CMK (cell line): Measurements from ENCODE around the gene FBXL7.

ENCODE experiments used
- DNase-seq: peaks from one replicate; pipeline ENCODE4 v3.0.0-alpha.2; 2010; ENCODE audit warnings: low read depth

FBXL7 gene

GRCh38 chr5:15502208-15502607 lies 2.2 kb downstream of the FBXL7 start:
- no peak for DNase-seq

DNA sequence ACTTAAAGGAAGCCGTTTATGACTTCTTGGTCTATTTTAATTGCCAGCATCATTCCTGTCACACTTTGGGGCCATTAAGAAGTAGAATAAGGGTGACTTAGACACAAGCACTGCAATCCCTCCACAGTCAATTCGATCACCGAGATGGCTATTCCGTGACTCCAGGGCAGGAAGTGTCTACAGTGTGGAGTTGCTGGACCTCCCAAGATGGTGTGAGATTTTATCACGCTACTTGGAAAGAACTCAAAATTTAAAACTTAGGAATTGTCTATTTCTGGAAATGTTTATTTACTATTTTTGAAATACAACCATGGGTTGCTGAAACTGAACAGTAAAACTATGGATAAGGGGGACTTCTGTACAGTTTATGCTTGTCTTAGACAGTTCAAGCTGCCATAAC lies 6.2 kb downstream of the FBXL7 start:
- DNase-seq: no peak

DNA sequence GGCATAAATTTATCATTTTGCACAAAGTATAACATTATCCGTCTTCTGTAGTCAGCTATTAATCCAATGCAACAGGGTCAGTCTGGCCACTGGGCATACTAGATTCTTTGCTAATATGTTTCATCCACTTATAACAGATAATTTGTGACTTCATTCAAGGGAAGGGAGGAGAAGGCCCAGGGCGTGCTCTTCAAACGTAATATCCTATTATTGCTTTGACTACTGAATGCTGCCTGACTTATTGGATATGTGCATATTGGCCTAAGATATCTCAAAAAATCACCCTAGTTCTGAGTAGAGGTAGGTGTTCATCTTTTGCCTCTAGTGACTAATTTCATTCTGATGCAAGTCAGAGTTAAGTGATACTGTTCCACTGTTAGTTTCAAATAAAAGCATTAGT lies 6.9 kb downstream of the FBXL7 start:
- no peak for DNase-seq

- no peak for DNase-seq
Observed at GRCh38 chr5:15510092-15510491, 10.1 kb downstream of the FBXL7 start.

- DNase-seq: no peak
Observed at GRCh38 chr5:15510831-15511230, 10.9 kb downstream of the FBXL7 start.

DNA sequence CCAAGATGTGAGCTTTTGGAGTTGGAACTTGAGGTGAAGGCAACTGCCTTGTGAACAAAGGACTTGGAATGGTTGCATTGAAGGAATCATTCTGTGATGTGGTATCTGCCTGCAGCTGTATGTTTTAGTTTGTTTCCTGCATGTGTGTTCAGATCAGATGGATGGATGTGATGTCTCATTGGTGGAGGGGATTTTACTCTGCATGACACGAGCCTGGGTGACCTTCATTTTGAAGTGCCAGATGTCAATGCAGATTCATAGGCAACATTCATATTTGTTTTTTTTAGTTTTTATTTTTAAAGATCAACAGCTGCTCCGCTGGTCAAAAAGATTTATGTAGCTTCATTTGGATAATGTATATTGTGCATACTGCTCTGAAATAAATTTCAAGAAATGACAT lies 13.5 kb downstream of the FBXL7 start:
- no peak for DNase-seq

DNA sequence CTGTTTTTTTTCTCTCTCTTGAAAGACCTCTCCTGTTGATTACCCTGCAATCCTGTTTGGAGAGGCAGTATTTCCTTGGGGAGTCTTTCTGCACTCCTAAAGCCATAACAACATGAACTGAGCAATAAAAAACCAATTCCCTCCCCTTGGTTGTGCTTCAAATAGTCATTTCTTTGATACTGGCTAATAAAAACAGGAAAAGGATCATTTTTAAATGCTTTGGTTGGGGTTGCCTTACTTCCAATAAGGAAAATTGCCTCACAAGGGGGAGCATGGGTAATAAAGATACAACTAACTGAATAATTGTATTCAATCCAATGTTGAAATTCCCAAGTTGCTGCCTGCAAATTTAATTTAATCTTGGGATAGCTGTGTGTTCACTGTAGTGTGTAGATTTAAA lies 13.9 kb downstream of the FBXL7 start:
- no peak for DNase-seq

DNA sequence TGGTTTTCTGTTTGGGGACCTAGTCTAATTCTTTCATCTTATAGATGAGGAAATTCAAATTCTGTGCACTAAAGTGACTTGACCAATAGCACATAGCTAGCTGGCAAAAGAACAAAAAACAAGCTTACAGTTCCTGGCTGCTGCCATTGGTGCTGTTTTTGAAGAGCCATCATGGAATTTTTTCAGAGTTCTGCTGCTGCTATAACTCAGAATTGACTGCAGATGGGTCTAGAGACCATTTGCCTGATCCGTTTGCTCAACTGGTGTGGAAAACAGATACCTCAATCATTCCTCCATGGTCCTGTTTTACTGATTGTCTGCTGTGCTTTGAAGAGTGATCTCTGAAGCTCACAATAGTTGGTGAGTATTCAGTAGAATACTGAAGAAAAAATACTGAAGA lies 15.2 kb downstream of the FBXL7 start:
- DNase-seq: no peak

GRCh38 chr5:15516486-15516885 lies 16.5 kb downstream of the FBXL7 start:
- DNase-seq: no peak

- DNase-seq: no peak
Observed at GRCh38 chr5:15518786-15519185, 18.8 kb downstream of the FBXL7 start.

DNA sequence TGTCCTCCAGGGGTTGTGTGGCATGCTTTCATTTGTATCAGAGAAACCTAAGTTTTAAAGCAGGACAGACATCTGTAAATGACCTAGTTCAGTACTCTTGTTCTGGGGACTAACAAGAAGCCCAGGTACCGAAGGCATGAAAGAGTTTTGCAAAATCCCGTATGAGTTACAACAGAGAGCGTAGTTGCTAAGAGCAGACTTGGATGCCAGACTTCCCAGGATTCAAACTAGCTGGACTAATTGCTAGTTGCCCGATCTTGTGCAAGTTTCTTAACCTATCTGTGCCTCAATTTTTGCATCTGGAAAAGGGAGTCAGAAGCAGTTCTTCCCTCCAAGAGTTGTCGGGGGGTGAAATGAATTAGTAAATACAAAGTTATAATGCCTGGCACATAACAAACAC lies 20.9 kb downstream of the FBXL7 start:
- no peak for DNase-seq

- no peak for DNase-seq
Observed at GRCh38 chr5:15521381-15522186, 21.6 kb downstream of the FBXL7 start.

- no peak for DNase-seq
Observed at GRCh38 chr5:15522187-15522520, 22.2 kb downstream of the FBXL7 start.

GRCh38 chr5:15524712-15525111 lies 24.7 kb downstream of the FBXL7 start:
- DNase-seq: no peak

DNA sequence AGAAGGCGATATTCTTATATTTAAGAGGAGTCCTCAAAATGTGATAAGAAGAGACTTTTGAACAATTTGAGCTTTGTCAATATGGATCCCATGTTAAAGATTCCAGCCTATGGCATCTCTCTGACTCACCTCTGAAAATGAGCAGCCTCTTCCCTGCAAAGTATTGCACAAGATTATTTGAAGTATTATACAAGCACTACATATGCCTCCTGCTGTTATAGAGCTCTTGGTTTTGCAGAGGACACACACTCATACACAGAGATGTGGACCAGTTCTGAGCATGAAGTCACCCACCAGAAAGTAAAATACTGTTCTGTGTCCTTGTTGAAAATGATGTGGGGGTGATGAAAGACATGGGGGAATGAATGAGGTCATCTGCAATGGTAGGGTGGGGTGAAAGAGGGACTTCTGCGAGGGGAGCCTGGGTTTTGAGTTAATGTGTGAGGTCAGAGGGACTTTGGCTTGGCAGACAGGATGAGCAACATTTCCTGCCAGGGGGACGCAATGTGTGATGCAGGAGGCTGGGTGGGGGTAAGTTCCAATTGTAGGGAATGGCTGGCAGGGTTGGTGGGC lies 25.8 kb downstream of the FBXL7 start:
- no peak for DNase-seq

GRCh38 chr5:15526413-15526812 lies 26.4 kb downstream of the FBXL7 start:
- DNase-seq: no peak

DNA sequence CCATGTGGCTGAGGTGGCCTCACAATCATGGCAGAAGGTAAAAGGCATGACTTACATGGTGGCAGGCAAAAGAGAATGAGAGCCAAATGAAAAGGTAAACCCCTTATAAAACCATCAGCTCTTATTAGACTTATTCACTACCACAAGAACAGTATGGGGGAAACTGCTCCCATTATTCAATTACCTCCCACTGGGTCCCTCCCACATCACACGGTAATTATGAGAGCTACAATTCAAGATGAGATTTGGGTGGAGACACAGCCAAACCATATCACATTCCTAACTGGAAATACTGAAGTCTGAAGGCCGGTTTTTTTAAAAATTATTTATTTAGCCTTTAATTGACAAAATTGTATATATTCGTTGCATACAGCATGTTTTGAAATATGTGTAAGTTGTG lies 28.5 kb downstream of the FBXL7 start:
- no peak for DNase-seq

DNA sequence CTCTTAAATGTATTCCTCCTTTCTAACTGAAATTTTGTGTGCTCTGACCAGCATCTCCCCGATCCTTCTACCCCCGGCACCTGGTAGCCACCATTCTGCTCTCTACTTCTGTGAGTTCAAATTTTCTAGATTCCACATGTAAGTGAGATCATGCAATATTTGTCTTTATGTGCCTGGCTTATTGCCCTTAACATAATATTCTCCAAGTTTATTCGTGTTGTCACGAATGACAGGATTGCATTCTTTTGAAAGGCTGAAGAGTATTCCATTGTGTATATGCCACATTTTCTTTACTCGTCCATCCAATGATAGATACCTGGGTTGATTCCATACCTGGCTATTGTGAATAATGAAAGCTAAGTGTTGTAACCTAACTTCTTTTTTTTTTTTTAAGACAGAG lies 29.0 kb downstream of the FBXL7 start:
- DNase-seq: no peak

DNA sequence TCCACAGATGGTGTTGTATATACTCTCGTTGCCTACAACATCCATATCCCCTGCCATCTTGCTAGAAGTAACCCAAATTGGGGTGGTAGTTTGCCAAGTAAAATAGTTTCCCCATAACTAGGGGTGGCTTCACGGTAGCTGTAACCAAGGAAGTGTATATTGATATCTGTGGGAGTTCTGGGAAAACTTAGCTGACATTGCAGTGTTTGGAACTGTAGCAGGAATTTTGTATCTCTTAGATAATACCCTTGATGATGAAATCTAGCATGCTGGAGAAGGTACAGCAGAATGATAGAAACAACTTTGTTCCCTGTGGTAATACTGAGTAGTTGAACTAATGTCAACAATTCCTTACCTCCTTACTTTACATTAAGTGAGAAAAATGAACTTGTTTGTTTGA lies 29.8 kb downstream of the FBXL7 start:
- no peak for DNase-seq

GRCh38 chr5:15533129-15533893 lies 33.3 kb downstream of the FBXL7 start:
- DNase-seq: no peak

GRCh38 chr5:15535938-15536337 lies 36.0 kb downstream of the FBXL7 start:
- no peak for DNase-seq

GRCh38 chr5:15538516-15538915 lies 38.5 kb downstream of the FBXL7 start:
- no peak for DNase-seq

DNA sequence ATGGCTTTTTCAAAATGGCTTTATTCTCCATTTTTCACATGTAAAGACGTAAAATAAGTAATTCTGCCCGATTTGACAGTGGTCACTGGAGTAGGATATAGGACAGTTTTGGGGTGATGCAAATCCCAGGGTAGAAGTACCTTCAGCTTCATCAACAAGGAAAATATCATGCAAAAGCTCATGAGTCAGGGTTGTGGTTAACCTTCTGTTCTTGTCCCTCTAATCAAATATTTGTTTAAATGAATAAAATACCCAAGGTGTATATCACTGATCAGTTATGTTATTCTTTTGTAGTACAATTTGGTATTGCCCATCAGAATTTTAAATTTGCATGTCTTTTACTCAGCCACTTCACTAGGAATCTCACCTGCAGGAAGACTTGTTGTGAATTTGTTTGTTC lies 40.0 kb downstream of the FBXL7 start:
- DNase-seq: no peak
